Measurements from ENCODE around the gene MSH5. TPM values are rescaled to one million over a fixed set of nuclear protein-coding genes. Genes with fewer than 3 reads are reported as not detected.

The MSH5 gene
- total RNA-seq, 2 experiments from 2014 or later = 104 to 218 TPM

GRCh38 chr6:31734247-31734820 lies 5.5 kb upstream of the MSH5 start:
- Histone ChIP-seq H3K4me1 (ENCODE audit: insufficient read depth, low read length, poor library complexity, severe bottlenecking) (peaks cover 57% of the 10 kb centered on the region), H3K9me3 (ENCODE audit: low read length) (no peaks in the 10 kb centered on the region), H4K20me1 (ENCODE audit: insufficient read depth, low read length) (0 out of 2 replicates have a peak, but pooled peaks cover 8% of the 10 kb centered on the region), H3K4me3 (ENCODE audit: low read depth, low read length, poor library complexity, severe bottlenecking) (peak overlapping the region; percentile 78), H3K36me3 (ENCODE audit: insufficient read depth, low read length) (peaks cover 43% of the 10 kb centered on the region), H3K9me2 (ENCODE audit: insufficient read depth, low read length) (no peaks in the 10 kb centered on the region), H2AFZ (ENCODE audit: low read length) (no peak overlapping the region), H3K4me2 (ENCODE audit: low read length) (peak overlapping the region; percentile 76), H3K27ac (ENCODE audit: low read depth, low read length, poor library complexity, severe bottlenecking) (peak overlapping the region; percentile 93), H3K79me2 (ENCODE audit: insufficient read depth, low read depth, low read length) (peaks cover 34% of the 10 kb centered on the region)
- no peak for TF ChIP-seq EZH2phosphoT487 (IDR thresholded peaks at IDR 0.05; ENCODE audit: borderline replicate concordance, low read depth, low read length)
- TF ChIP-seq CTCF (conservative IDR thresholded peaks at IDR 0.05; ENCODE audit: low read length) = no peak
- no peak for DNase-seq (ENCODE audit: low spot score)
- ChIA-PET CTCF (ENCODE audit: unreplicated experiment) (no interaction called here), POLR2A (interaction anchor here (1.2 to 7.1 kb wide), 4 partner anchors 35 to 97 kb away, joined by 3 to 43 read pairs (median 10); partner anchors contain the start of gene HSPA1B)
- intact Hi-C loops (cut with micrococcal nuclease; ENCODE audit: unreplicated experiment) = no loop called here
- no TSS peak for BruUV-seq (replicated peaks)

- peaks cover 43% of the 10 kb centered on the region for H3K36me3 ChIP-seq (ENCODE audit: insufficient read depth, low read length)
- H2AFZ ChIP-seq (ENCODE audit: low read length) = no peak overlapping the region
- no peaks in the 10 kb centered on the region for H3K9me3 ChIP-seq (ENCODE audit: low read length)
- DNase-seq (ENCODE audit: low spot score) = peak; percentile 67
- H3K4me1 ChIP-seq (ENCODE audit: insufficient read depth, low read length, poor library complexity, severe bottlenecking) = peaks cover 53% of the 10 kb centered on the region
- H3K27ac ChIP-seq (ENCODE audit: low read depth, low read length, poor library complexity, severe bottlenecking) = peak overlapping the region; percentile 93
- TF ChIP-seq EZH2phosphoT487 (IDR thresholded peaks at IDR 0.05; ENCODE audit: borderline replicate concordance, low read depth, low read length) = no peak
- TF ChIP-seq CTCF (conservative IDR thresholded peaks at IDR 0.05; ENCODE audit: low read length) = no peak
- BruUV-seq (replicated peaks) = no TSS peak
- H3K79me2 ChIP-seq (ENCODE audit: insufficient read depth, low read depth, low read length) = peaks cover 34% of the 10 kb centered on the region
- ChIA-PET POLR2A (interaction anchor here (0.5 to 7.1 kb wide), 7 partner anchors 26 to 521 kb away, joined by 3 to 43 read pairs (median 4); partner anchors contain the start of gene HSPA1B), CTCF (ENCODE audit: unreplicated experiment) (no interaction called here)
- intact Hi-C loops (cut with micrococcal nuclease; ENCODE audit: unreplicated experiment) = no loop called here
- peak overlapping the region; percentile 76 for H3K4me2 ChIP-seq (ENCODE audit: low read length)
- peak overlapping the region; percentile 78 for H3K4me3 ChIP-seq (ENCODE audit: low read depth, low read length, poor library complexity, severe bottlenecking)
- H4K20me1 ChIP-seq (ENCODE audit: insufficient read depth, low read length) = 0 out of 2 replicates have a peak, but pooled peaks cover 8% of the 10 kb centered on the region
- no peaks in the 10 kb centered on the region for H3K9me2 ChIP-seq (ENCODE audit: insufficient read depth, low read length)
Measured at GRCh38 chr6:31734821-31735406, 4.9 kb upstream of the MSH5 start.

Measured in OCI-LY7 (cell line).